GM19324 (cell line): Measurements from ENCODE around the gene RAMACL.
"Not testable (repeated sequence)": the region's sequence is repeated elsewhere in the genome, so short reads cannot be mapped to it uniquely, and the experiment has no call there.

Experiments used
- ATAC-seq: cut with Tn5 transposase; IDR thresholded peaks from one replicate; pipeline ENCODE4 v1.9.1; 2021; ENCODE audit warnings: mild to moderate bottlenecking, moderate library complexity; ENCODE audit not compliant: unreplicated experiment, low FRiP score

Gene RAMACL

GRCh38 chr6:166540631-166541331 lies 45.7 kb downstream of the RAMACL start:
- peak; percentile 95 for ATAC-seq

- ATAC-seq = no peak
These were observed 46.9 kb downstream of the RAMACL start for GRCh38 chr6:166539543-166539942.

- not testable (repeated sequence) for ATAC-seq
These were observed 47.5 kb downstream of the RAMACL start for GRCh38 chr6:166539011-166539385.

GRCh38 chr6:166538297-166539010 lies 48.0 kb downstream of the RAMACL start:
- no peak for ATAC-seq

GRCh38 chr6:166534658-166535406 lies 51.6 kb downstream of the RAMACL start:
- no peak for ATAC-seq

- no peak for ATAC-seq
These were observed 53.2 kb downstream of the RAMACL start for GRCh38 chr6:166533205-166533824.
